GM12801 (cell line): ENCODE measurements around the gene KLK4.

Experiments
- TF ChIP-seq, protein P1 (sequence below): IDR thresholded peaks from one replicate; pipeline ENCODE4 v1.5.1; 2011; ENCODE audit warnings: control low read depth; ENCODE audit not compliant: insufficient read length; ENCODE audit errors: extremely low read depth

The KLK4 gene

DNA sequence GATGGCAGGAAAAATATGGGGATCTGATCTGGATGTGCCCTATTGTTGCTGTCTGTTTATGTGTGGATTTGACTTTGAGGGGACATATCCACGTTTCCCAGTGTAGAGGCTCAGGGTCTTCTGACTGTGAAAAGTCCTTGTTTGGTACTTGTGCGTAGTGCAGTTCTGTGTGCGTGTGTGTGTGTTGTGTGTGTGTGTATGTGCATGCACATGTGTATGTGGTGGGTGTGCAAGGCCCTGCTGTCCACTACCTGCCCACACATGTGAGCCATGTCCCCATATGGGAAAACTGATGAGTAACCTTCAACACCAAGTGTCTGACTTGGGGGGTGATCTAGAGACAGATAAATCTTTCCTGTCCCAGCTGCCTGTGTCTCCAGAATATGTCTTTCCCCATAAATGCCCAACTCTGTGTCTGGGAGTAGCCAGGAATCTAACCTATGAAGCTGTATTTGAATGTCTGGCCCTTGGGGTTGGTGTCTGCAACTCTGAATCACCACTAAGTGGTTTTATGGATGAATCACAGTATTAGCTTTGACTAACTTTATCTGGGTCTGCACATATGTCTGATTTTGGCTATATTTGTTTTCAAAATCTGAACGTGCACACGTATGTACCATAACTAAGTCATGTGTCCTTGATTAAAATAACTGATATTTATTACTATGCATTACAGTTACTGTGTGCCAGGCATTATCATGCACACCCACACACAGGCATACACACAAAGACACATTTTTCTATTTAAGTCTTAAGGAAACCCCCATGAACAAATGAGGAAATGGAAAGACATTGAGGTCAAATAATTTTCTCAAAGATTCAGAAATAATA is 20.6 kb downstream of the KLK4 start:
- TF ChIP-seq, protein P1, sequence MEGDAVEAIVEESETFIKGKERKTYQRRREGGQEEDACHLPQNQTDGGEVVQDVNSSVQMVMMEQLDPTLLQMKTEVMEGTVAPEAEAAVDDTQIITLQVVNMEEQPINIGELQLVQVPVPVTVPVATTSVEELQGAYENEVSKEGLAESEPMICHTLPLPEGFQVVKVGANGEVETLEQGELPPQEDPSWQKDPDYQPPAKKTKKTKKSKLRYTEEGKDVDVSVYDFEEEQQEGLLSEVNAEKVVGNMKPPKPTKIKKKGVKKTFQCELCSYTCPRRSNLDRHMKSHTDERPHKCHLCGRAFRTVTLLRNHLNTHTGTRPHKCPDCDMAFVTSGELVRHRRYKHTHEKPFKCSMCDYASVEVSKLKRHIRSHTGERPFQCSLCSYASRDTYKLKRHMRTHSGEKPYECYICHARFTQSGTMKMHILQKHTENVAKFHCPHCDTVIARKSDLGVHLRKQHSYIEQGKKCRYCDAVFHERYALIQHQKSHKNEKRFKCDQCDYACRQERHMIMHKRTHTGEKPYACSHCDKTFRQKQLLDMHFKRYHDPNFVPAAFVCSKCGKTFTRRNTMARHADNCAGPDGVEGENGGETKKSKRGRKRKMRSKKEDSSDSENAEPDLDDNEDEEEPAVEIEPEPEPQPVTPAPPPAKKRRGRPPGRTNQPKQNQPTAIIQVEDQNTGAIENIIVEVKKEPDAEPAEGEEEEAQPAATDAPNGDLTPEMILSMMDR = no peak

DNA sequence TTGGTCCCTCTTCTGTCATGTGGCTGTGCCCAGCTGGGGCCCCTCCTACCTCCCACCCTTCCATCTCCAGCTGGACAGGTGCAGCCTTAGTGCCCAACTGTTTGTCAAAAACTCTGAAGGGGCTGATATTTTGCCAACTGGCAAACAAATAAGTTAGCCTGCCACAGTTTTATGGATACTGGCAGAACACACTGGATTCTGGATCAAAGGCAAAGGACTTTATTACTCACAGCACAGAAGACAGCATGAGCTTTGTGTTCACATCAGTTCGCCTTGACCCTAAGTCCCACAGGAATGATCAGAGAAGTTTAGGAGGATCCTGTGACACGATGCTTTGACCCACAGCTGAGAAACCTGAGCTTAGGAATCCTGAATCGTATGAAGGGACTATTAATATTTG is 21.6 kb downstream of the KLK4 start:
- TF ChIP-seq, protein P1 = no peak

DNA sequence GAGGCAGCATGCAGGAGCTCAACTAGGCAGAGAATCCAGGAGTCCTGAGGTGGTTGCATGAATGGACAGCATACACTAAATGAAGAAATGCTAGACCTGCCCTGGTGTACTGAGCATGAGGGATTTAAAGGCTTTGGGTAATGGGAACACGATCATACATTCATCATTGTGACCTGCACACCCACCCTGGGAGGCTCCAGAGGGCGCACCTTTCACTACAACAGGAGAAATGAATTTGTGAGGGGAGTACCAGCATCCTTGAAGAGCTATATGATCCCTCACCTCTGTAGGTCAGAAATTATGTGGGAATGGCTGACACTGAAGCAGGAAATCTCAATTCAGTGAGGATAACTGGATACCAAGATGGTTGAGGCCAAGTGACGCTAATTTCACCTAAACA is 29.0 kb downstream of the KLK4 start:
- TF ChIP-seq, protein P1 = no peak

DNA sequence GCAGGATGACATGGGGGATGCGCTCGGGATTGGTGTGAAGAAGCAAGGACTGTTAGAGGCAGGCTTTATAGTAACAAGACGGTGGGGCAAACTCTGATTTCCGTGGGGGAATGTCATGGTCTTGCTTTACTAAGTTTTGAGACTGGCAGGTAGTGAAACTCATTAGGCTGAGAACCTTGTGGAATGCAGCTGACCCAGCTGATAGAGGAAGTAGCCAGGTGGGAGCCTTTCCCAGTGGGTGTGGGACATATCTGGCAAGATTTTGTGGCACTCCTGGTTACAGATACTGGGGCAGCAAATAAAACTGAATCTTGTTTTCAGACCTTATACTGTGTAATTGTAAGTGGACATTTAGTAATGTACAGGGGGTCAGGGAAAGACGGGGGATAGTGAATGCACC is 31.0 kb downstream of the KLK4 start:
- TF ChIP-seq, protein P1 = no peak

DNA sequence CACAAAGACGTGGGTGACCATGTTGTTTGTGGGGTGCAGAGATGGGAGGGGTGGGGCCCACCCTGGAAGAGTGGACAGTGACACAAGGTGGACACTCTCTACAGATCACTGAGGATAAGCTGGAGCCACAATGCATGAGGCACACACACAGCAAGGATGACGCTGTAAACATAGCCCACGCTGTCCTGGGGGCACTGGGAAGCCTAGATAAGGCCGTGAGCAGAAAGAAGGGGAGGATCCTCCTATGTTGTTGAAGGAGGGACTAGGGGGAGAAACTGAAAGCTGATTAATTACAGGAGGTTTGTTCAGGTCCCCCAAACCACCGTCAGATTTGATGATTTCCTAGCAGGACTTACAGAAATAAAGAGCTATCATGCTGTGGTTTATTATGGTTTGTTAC is 32.3 kb downstream of the KLK4 start:
- TF ChIP-seq, protein P1 = no peak

DNA sequence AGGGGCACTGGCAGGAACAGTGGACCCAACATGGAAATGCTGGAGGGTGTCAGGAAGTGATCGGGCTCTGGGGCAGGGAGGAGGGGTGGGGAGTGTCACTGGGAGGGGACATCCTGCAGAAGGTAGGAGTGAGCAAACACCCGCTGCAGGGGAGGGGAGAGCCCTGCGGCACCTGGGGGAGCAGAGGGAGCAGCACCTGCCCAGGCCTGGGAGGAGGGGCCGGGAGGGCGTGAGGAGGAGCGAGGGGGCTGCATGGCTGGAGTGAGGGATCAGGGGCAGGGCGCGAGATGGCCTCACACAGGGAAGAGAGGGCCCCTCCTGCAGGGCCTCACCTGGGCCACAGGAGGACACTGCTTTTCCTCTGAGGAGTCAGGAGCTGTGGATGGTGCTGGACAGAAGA is 33.9 kb downstream of the KLK4 start:
- TF ChIP-seq, protein P1 = no peak

DNA sequence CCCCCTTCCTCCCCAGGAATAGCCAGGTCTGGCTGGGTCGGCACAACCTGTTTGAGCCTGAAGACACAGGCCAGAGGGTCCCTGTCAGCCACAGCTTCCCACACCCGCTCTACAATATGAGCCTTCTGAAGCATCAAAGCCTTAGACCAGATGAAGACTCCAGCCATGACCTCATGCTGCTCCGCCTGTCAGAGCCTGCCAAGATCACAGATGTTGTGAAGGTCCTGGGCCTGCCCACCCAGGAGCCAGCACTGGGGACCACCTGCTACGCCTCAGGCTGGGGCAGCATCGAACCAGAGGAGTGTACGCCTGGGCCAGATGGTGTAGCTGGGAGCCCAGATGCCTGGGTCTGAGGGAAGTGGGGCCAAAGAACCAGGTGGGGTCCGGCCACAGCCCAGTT is 34.7 kb downstream of the KLK4 start:
- TF ChIP-seq, protein P1 = no peak
